Cerebellar cortex (tissue), 1 donor: Measurements from ENCODE around the gene MRC2.

Experiments
- DNase-seq: peaks from one replicate; pipeline ENCODE4 v3.0.0-alpha.2; 2015; ENCODE audit warnings: low spot score

The MRC2 gene

GRCh38 chr17:62661337-62661736, 33.9 kb downstream of the MRC2 start:
- no peak for DNase-seq

- no peak for DNase-seq
Observed at GRCh38 chr17:62662855-62663254, 35.4 kb downstream of the MRC2 start.

GRCh38 chr17:62663304-62663703, 35.8 kb downstream of the MRC2 start:
- no peak for DNase-seq

GRCh38 chr17:62664336-62665120, 37.1 kb downstream of the MRC2 start:
- no peak for DNase-seq

GRCh38 chr17:62665599-62665998, 38.1 kb downstream of the MRC2 start:
- no peak for DNase-seq

- no peak for DNase-seq
Observed at GRCh38 chr17:62666061-62666800, 38.8 kb downstream of the MRC2 start.

GRCh38 chr17:62666801-62667591, 39.5 kb downstream of the MRC2 start:
- no peak for DNase-seq

- no peak for DNase-seq
Observed at GRCh38 chr17:62668091-62668804, 40.8 kb downstream of the MRC2 start.

GRCh38 chr17:62670202-62670821, 42.8 kb downstream of the MRC2 start:
- no peak for DNase-seq

- no peak for DNase-seq
Observed at GRCh38 chr17:62671553-62671952, 44.1 kb downstream of the MRC2 start.

GRCh38 chr17:62672957-62673356, 45.5 kb downstream of the MRC2 start:
- DNase-seq: no peak

- no peak for DNase-seq
Observed at GRCh38 chr17:62673614-62674362, 46.3 kb downstream of the MRC2 start.

GRCh38 chr17:62674363-62674739, 46.9 kb downstream of the MRC2 start:
- no peak for DNase-seq

- DNase-seq: no peak
Observed at GRCh38 chr17:62674841-62675240, 47.4 kb downstream of the MRC2 start.

GRCh38 chr17:62675260-62675659, 47.8 kb downstream of the MRC2 start:
- DNase-seq: no peak

GRCh38 chr17:62675701-62676100, 48.2 kb downstream of the MRC2 start:
- DNase-seq: no peak

GRCh38 chr17:62676231-62676943, 48.9 kb downstream of the MRC2 start:
- no peak for DNase-seq

GRCh38 chr17:62676952-62677596, 49.6 kb downstream of the MRC2 start:
- DNase-seq: no peak

GRCh38 chr17:62678214-62678919, 50.9 kb downstream of the MRC2 start:
- DNase-seq: no peak
